ENCODE results near the gene ACOXL. TPM values are rescaled to one million over a fixed set of nuclear protein-coding genes. Genes with fewer than 3 reads are reported as not detected.

Gene ACOXL
- total RNA-seq, 1 donor from 2014 or later, result 0.23 TPM

DNA sequence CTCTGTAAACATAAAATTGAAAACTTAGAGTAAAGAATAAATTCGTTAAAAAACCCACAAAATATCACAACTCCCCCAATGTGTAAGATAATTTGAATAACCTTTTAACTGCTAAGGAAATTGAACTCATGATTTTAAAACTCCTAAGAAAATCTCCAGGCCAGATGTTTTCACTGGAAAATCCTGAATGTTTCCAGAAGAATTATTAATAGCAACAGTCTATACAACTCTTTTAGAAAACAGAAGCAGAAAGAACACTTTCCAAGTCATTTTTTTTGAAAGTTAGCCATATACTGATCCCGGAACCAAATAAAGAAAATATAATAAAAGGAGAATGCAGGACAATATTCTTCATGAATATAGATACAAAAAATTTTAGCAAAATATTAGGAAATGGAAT, 165.6 kb downstream of the ACOXL start:
- Mint-ChIP-seq H3K9me3 (ENCODE audit: unreplicated experiment) (no peaks in the 10 kb centered on the region), H3K36me3 (ENCODE audit: low read depth, unreplicated experiment) (no peaks in the 10 kb centered on the region), H3K4me3 (ENCODE audit: unreplicated experiment) (no peak overlapping the region), H3K4me1 (ENCODE audit: low read depth, unreplicated experiment) (no peaks in the 10 kb centered on the region), H3K27ac (ENCODE audit: unreplicated experiment) (no peak overlapping the region), H3K27me3 (ENCODE audit: low read depth, unreplicated experiment) (peaks cover 22% of the 10 kb centered on the region)
- no peak for TF ChIP-seq EZH2 (IDR thresholded peaks at IDR 0.05; ENCODE audit: insufficient read depth, low read length)
- TF ChIP-seq, protein P1, sequence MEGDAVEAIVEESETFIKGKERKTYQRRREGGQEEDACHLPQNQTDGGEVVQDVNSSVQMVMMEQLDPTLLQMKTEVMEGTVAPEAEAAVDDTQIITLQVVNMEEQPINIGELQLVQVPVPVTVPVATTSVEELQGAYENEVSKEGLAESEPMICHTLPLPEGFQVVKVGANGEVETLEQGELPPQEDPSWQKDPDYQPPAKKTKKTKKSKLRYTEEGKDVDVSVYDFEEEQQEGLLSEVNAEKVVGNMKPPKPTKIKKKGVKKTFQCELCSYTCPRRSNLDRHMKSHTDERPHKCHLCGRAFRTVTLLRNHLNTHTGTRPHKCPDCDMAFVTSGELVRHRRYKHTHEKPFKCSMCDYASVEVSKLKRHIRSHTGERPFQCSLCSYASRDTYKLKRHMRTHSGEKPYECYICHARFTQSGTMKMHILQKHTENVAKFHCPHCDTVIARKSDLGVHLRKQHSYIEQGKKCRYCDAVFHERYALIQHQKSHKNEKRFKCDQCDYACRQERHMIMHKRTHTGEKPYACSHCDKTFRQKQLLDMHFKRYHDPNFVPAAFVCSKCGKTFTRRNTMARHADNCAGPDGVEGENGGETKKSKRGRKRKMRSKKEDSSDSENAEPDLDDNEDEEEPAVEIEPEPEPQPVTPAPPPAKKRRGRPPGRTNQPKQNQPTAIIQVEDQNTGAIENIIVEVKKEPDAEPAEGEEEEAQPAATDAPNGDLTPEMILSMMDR (IDR thresholded peaks at IDR 0.05; ENCODE audit: insufficient read depth, low read depth, low read length), result no peak
- no peak overlapping the region for H3K4me2 ChIP-seq (ENCODE audit: low read length)
- H3K27me3 ChIP-seq (ENCODE audit: insufficient read depth, low read length), result peaks cover 10% of the 10 kb centered on the region
- no peak for DNase-seq (ENCODE audit: low read depth)
- H3K79me2 ChIP-seq (ENCODE audit: insufficient read depth, low read length), result no peaks in the 10 kb centered on the region
- no peak overlapping the region for H2AFZ ChIP-seq (ENCODE audit: low read depth, low read length)
- H3K9ac ChIP-seq (ENCODE audit: low read length), result no peak overlapping the region
- no peaks in the 10 kb centered on the region for H4K20me1 ChIP-seq (ENCODE audit: insufficient read depth, low read length)
- H3K4me1 ChIP-seq (ENCODE audit: insufficient read depth, low read length), result no peaks in the 10 kb centered on the region
- no peaks in the 10 kb centered on the region for H3K9me3 ChIP-seq (ENCODE audit: insufficient read depth, low read depth, low read length)
- H3K36me3 ChIP-seq (ENCODE audit: insufficient read depth, low read length), result no peaks in the 10 kb centered on the region
- H3K4me3 ChIP-seq (ENCODE audit: insufficient read depth, low read depth, low read length), result no peak overlapping the region
- FAIRE-seq, result no peak
- no peak overlapping the region for H3K27ac ChIP-seq (ENCODE audit: low read depth, low read length)

DNA sequence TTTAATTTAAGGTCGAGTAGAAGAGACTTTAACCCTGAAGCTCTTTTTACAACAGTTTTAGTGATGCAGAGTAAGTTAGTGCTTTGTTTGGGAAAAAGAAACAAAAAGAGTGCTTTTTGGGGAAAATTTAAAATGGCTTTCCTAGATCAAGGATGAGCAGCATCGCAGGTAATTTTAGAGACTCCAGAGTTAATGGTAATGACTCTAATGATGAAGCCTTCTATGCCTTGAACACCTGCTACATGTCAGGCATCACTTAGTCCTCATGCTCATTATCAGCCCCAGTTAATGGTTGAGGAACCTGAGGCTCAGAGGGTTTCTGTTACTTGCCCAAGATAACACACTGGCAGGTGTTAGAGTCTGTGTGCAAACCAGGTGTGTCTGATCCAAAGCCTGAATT, 167.8 kb downstream of the ACOXL start:
- H3K27ac ChIP-seq (ENCODE audit: low read depth, low read length), result no peak overlapping the region
- H3K36me3 Mint-ChIP-seq (ENCODE audit: low read depth, unreplicated experiment), result no peaks in the 10 kb centered on the region
- no peaks in the 10 kb centered on the region for H3K79me2 ChIP-seq (ENCODE audit: insufficient read depth, low read length)
- no peaks in the 10 kb centered on the region for H3K4me1 Mint-ChIP-seq (ENCODE audit: low read depth, unreplicated experiment)
- H3K9me3 Mint-ChIP-seq (ENCODE audit: unreplicated experiment), result peaks cover 4% of the 10 kb centered on the region
- TF ChIP-seq EZH2 (IDR thresholded peaks at IDR 0.05; ENCODE audit: insufficient read depth, low read length), result no peak
- TF ChIP-seq, protein P1 (IDR thresholded peaks at IDR 0.05; ENCODE audit: insufficient read depth, low read depth, low read length), result no peak
- H4K20me1 ChIP-seq (ENCODE audit: insufficient read depth, low read length), result no peaks in the 10 kb centered on the region
- H3K36me3 ChIP-seq (ENCODE audit: insufficient read depth, low read length), result no peaks in the 10 kb centered on the region
- H3K4me1 ChIP-seq (ENCODE audit: insufficient read depth, low read length), result no peaks in the 10 kb centered on the region
- FAIRE-seq (no peak), DNase-seq (ENCODE audit: low read depth) (no peak)
- no peak overlapping the region for H3K27ac Mint-ChIP-seq (ENCODE audit: unreplicated experiment)
- H2AFZ ChIP-seq (ENCODE audit: low read depth, low read length), result no peak overlapping the region
- no peak overlapping the region for H3K9ac ChIP-seq (ENCODE audit: low read length)
- H3K4me3 ChIP-seq (ENCODE audit: insufficient read depth, low read depth, low read length), result no peak overlapping the region
- peaks cover 8% of the 10 kb centered on the region for H3K27me3 ChIP-seq (ENCODE audit: insufficient read depth, low read length)
- H3K4me2 ChIP-seq (ENCODE audit: low read length), result no peak overlapping the region
- peaks cover 28% of the 10 kb centered on the region for H3K27me3 Mint-ChIP-seq (ENCODE audit: low read depth, unreplicated experiment)
- H3K9me3 ChIP-seq (ENCODE audit: insufficient read depth, low read depth, low read length), result no peaks in the 10 kb centered on the region
- H3K4me3 Mint-ChIP-seq (ENCODE audit: unreplicated experiment), result no peak overlapping the region

DNA sequence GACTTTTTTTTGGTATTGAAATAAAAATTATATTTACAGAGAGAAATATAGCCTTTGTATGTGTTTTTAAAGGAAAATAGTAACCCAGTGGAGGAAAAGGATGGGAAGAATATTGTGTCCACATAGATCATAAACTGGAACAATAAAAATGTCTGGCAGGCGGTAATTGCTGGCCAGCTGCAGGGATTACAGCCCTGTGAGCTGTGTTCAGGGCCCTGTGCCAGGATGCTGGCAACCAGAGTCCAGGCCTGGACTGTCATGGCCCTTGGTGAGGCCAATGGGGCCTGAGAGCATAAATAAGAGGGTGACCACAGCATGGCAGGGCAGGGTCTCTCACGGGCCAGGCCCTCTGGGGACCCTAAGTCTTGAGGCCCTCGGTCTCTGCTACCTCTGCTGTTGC, 171.2 kb downstream of the ACOXL start:
- Histone ChIP-seq H3K4me3 (ENCODE audit: insufficient read depth, low read depth, low read length) (no peak overlapping the region), H3K4me2 (ENCODE audit: low read length) (no peak overlapping the region), H3K27ac (ENCODE audit: low read depth, low read length) (no peak overlapping the region), H4K20me1 (ENCODE audit: insufficient read depth, low read length) (no peaks in the 10 kb centered on the region), H3K79me2 (ENCODE audit: insufficient read depth, low read length) (no peaks in the 10 kb centered on the region), H3K4me1 (ENCODE audit: insufficient read depth, low read length) (no peaks in the 10 kb centered on the region), H2AFZ (ENCODE audit: low read depth, low read length) (no peak overlapping the region), H3K9me3 (ENCODE audit: insufficient read depth, low read depth, low read length) (no peaks in the 10 kb centered on the region), H3K9ac (ENCODE audit: low read length) (no peak overlapping the region), H3K27me3 (ENCODE audit: insufficient read depth, low read length) (peaks cover 10% of the 10 kb centered on the region), H3K36me3 (ENCODE audit: insufficient read depth, low read length) (no peaks in the 10 kb centered on the region)
- no peak overlapping the region for H3K27ac Mint-ChIP-seq (ENCODE audit: unreplicated experiment)
- H3K27me3 Mint-ChIP-seq (ENCODE audit: low read depth, unreplicated experiment), result peaks cover 37% of the 10 kb centered on the region
- no peaks in the 10 kb centered on the region for H3K4me1 Mint-ChIP-seq (ENCODE audit: low read depth, unreplicated experiment)
- no peaks in the 10 kb centered on the region for H3K36me3 Mint-ChIP-seq (ENCODE audit: low read depth, unreplicated experiment)
- no peak for DNase-seq (ENCODE audit: low read depth)
- peaks cover 4% of the 10 kb centered on the region for H3K9me3 Mint-ChIP-seq (ENCODE audit: unreplicated experiment)
- H3K4me3 Mint-ChIP-seq (ENCODE audit: unreplicated experiment), result no peak overlapping the region
- no peak for FAIRE-seq
- TF ChIP-seq, protein P1 (IDR thresholded peaks at IDR 0.05; ENCODE audit: insufficient read depth, low read depth, low read length), result no peak
- TF ChIP-seq EZH2 (IDR thresholded peaks at IDR 0.05; ENCODE audit: insufficient read depth, low read length), result no peak

All from astrocyte (in vitro differentiated cells and primary cell).